HG03460 (cell line): ENCODE results near the gene TPD52L2.
"Not testable (repeated sequence)": the region's sequence is repeated elsewhere in the genome, so short reads cannot be mapped to it uniquely, and the experiment has no call there.

ENCODE experiments used
- ATAC-seq: cut with Tn5 transposase; IDR thresholded peaks from one replicate; pipeline ENCODE4 v1.9.1; 2021; ENCODE audit not compliant: unreplicated experiment

The TPD52L2 gene

DNA sequence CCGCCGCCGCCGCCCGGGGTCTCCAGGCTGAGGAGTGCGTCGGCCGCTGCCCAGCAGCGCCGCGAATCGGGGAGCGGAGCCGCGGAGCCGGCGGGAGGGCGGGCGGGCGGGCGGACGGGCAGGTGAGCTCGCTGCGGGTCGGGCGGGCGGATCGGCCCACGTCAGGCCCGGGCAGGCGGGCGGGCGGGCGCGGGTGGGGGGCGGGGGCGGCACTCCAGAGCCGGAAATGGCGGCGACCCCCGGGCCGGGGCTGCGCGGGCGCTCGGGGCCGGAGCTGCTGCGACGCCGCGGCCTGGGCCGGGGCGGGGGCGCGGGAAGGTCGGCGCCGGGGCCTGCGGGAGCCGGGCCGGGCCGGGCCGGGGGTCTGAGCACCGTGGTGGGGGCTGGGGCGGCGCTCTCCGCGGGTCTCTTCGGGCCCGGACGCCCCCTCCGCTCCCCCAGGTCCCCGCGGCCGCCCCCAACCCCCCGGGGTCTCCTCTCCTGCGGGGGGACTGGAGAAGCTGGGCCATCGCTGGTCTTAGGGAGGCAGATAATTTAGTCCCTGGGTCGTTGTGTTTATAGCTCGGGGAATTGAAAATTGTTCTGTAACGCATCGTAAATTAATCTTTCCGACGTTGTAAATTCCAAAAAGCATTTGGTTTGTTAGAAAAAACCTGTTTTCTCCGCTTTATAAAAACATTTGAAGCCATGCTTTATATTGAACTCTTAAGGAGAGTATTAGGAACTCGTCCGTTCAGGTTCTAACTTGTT lies 30.3 kb downstream of the TPD52L2 start:
- no peak for ATAC-seq

DNA sequence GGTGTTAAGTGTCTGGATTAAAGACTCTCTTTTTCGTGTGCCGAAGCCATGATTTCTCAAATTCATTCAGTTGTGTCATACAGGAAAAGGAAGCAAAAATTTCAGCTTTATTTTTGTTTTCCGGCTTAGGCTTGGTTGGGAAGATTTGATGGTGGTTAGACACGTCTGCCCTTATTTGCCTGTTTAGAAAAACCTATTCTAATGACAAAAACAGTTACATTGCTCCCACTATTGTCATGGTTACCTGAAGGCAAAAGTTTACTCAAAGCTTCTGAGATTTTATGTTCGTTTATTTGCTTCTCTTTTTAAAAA lies 30.8 kb downstream of the TPD52L2 start:
- no peak for ATAC-seq

DNA sequence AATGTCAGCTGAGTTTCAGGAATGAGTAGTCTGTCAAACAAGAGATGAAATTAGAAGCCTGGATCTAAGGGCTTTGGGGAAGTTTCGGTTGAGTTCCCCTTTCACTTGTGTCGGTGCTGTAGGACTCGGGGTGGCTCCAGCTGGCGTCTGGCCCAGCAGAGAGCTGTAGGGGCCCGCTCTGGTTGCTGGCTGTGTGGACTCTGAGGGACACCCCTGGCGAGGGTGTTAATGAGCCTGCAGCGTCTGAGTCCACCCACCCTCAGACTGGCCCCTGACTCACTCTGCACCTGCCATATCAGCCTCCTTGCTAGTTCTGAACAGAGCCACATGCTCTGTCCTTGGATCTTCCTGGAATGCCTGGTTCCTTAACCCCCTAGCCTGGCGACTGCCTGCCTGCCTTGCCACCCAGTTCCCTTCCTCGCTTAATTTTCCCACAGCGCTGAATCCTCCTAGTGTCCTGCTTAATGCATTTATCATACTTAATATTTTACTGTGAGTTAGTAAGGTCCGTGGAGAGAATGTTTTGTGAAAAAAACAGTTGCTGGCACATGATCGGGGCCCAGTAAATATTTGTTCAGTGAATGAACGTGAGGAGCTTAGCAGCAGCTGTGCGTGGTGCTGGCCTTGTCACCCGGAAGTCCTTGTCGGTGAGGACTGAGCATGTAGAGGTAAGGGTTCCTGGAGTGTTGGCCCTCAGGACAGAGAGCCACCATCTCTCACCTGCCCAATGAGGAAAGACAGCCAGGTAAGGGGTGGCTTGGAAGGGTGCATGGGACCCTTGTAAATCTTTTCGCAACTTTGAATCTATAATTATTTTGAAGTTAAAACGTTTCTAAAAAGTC lies 31.4 kb downstream of the TPD52L2 start:
- no peak for ATAC-seq

DNA sequence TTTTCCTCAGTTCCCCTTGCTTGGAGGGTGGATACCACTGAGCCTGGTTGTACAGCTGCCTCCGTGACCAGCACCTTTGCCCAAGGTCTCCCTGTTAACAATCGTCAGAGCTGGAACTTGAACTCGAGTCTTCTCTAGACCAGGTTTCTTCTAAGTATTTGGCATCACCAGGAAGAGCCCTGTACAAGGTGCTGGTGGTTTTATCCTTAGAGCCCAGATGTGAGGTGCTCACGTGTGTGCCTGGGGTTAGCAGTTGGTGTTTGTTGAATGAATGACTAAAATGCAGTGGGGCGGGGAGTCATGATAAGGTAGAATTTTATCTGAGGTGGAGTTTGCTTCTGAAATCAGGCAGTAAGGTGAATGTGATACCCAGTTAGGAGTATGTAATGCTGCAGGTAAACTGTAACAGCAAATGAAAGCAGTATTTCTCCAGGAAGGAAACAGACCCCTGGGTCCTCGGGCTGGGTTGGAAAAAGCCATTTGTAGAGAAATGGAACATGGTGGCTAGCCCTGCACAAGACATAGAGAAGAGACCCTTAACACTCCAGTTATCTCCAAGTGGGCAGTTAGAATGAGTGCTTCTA lies 33.0 kb downstream of the TPD52L2 start:
- no peak for ATAC-seq

DNA sequence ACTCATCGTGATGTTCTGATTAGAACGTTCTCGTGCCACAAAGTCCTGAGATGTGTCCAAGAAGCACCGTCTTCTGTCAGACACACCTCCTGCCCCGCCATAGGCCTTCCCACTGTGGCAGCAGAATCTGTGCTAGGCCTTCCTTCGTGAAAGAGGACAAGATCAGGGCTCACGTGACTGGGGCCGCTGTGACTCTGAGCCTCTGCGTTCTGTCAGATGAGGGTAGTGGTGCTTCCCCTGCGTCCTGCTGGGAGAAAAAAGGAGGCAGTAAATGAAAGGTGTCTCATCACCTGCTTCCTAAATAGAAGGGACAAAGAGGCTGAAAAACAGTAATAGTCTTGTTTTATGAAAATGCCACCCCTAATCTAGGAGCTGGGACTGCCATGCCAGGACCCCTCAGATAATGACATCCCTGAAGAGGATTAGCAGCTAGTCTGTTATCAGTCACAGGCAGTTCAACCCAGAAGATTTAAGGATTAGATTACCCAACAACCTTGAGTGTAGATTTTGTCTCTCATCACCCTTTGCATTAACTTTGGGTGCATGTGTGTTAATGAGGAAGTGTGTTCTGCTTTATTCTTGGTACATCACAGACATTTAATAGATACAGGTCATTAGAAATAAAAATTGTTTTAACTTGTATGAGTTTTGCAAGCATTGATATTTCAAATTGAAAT lies 34.0 kb downstream of the TPD52L2 start:
- ATAC-seq: no peak

DNA sequence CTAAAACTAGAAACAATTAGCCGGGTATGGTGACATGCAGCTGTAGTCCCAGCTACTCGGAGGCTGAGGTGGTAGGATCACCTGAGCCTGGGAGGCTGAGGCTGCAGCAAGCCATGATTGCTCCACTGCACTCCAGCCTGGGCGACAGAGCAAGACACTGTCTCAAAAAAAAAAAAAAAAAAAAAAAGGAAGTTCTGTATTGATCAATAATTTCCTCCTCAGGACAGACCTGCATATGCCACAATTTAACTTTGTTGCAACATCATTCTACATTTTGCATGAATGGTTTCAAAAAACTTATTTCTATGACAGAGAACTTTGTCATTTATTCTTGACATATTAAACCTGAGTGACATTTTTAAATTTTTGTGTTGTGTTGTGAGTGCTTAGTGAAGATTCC lies 35.3 kb downstream of the TPD52L2 start:
- ATAC-seq: no peak

DNA sequence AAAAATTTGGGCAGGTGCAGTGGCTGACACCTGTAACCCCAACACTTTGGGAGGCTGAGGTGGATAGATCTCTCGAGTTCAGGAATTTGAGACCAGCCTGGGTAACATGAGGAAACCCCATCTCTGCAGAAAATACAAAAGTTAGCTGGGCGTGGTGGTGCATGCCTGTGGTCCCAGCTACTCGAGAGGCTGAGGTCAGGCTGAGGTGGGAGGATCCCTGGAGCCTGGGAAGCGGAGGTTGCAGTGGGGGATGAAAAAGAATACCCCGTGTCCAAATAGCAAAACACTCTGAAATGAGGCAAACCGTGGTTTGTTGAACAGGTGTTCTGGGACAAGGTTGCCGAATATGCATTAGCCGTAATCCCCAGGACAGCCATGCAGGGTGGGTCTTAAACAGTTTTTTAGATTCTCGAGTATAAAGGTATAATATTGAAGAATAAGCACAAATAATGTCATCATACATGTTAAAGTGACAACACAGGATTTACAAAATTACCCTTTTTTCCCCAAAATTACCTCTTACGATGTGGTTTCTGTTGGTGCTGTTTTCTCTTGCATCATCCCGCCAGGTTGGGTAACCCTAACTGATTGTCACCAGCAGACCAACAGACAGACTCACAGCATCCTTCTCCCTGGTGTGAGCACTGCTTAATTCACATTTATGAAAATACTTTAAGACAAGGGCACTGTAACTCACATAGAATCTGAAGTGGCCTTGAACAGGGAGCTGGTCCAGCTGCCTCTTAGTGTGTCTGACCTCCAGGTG lies 38.9 kb downstream of the TPD52L2 start:
- no peak for ATAC-seq

DNA sequence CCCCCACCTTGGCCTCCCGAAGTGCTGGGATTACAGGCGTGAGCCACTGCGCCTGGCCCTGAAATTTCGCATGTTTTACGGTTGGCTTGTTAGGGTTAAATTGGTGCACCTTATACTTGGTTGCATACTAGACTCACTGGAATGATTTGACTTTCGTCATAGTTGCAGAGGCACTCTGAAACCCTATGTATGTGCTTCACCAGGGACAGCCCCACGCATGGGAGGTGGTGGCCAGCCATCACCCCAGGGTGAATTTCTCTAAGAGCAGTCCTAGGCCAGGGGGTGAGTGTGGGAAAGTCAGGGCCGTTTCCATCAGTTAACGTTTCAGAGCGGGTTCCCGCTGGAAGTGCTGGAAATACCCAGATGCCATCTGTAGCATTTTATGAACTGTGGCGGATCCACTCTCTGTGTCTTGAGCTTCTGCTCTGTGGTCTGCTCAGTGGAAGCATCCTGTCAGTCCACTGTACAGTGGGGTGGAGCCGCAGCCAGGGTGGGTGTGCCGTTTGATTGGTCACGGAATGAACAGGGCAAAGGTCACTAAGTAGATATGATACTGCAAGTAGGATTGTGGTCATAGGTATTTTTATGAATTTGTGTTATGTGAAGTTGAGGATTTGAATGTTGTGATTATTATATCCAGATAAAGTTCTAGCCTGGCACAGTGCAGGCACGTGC lies 43.1 kb downstream of the TPD52L2 start:
- ATAC-seq: no peak

DNA sequence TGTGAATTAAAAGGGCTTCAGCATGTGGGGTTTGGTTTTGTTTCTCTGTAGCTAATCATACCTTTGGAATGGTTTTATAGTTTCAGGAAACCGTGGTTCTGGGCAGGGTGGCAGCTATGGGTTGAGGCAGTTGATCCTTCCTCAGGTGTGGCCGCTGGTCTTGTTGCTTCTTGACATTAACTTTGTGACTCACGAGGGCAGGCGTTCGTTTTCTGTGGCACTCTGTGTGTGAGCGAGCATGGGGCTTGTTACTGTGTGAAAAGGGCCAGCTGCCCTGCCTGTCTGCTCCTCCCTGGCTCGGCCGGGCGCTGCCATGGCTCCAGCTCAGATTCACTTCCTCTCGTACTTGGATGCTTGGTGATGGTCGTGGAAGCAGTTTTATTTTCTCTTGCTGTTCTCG lies 46.1 kb downstream of the TPD52L2 start:
- no peak for ATAC-seq

DNA sequence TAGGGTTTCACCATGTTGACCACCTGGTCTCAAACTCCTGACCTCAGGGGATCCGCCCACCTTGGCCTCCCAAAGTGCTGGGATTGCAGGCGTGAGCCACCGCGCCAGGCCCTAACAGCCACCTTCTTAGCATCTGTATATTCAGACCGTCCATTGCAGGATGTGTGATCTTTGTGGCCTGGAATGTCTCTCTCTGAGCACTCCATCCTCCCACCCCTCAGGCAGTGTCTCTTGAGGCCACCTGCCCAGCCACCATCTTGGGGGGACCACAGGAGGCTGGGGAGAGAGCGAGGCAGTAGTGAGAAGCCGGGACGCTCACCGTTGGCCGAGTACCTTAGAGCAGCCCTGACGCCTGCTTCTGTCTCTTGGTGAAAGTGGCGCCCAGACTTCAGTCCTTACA lies 48.7 kb downstream of the TPD52L2 start:
- ATAC-seq: no peak

DNA sequence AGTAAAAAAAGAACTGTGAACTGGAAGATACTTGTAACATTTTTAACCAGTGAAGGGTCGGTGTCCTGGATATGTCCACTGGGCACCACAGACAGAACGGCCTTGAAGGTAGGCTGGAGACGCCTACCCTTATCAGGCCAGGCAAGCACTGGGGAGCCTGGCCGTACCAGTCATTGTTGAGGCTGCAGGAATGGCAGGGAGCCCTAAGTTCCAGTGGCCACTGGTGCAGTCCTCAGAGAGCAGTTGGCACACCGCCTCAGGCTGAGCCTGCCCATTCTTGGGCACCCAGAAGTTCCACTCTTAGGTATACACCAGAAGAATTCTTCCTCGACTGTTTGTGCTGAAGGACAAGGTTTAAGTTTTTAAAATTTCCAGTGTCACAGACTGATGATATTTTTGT lies 50.4 kb downstream of the TPD52L2 start:
- no peak for ATAC-seq

DNA sequence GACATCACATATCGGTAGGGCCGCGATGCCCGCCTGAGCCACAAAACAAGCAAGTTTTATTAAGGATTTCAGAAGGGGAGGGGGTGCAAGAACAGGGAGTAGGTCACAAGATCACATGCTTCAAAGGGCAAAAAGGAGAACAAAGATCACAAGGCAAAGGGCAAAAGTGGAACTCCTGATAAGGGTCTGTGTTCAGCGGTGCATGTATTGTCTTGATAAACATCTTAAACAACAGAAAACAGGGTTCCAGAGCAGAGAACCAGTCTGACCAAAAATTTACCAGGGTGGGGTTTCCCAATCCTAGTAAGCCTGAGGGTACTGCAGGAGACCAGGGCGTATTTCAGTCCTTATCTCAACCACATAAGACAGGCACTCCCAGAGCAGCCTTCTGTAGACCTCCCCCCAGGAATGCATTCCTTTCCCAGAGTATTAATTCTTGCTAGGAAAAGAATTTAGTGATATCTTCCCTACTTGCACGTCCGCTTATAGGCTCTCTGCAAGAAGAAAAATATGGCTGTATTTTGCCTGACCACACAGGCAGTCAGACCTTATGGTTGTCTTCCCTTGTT lies 51.4 kb downstream of the TPD52L2 start:
- not testable (repeated sequence) for ATAC-seq

DNA sequence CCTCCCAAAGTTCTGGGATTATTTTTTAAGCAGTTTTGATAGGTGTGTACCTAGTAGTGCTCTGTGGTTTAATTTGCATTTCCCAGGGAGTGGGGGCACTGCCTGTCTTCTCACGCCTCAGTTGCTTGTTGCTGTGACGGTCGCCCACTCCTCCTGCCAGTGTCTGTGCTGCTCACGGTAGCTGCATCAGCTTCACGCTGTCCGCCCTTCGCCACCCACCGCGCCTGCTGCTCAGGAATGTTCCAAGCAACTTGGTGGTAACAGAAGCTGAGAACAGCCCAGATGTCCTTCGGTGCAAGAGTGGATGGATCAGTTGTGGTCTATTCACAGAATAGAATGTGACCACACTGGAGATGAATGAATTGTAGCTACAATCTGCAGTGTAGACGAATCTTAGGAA lies 52.7 kb downstream of the TPD52L2 start:
- no peak for ATAC-seq

DNA sequence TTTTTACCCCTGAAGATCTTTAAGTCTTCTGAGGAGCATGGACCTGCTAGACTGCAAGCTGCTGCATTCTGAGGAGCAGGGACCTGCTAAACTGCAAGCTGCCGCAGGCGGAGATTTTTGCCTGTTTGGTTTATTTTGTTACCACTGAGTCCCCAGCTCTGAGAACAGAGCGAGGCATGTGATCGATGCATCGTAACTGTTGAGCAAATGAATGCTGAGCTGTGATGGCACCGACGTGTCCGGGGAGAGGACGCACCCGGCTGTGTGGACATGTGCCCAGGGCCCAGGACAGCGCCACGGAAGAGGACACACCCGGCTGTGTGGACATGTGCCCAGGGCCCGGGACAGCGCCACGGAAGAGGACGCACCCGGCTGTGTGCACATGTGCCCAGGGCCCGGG lies 54.1 kb downstream of the TPD52L2 start:
- no peak for ATAC-seq

DNA sequence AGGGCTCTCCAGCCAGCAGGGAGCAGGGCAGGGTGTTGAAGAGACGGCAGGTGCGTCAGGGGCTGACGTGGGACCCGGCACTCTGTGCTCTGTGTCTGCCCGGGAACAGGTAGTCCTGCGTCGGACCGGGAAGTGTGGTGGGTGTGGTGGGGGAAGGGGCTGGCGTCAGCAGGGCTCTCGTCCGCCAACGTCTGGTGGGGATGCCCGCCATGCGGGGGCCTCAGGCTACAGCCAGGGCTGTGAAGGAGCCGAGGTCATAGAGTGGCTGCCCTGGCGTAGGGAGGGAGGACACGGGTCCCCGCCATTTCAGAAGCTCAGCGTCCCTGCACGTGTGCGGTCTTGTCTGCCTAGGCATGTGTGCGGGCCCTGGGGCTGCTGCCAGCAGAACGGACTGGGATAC lies 55.2 kb downstream of the TPD52L2 start:
- ATAC-seq: no peak

DNA sequence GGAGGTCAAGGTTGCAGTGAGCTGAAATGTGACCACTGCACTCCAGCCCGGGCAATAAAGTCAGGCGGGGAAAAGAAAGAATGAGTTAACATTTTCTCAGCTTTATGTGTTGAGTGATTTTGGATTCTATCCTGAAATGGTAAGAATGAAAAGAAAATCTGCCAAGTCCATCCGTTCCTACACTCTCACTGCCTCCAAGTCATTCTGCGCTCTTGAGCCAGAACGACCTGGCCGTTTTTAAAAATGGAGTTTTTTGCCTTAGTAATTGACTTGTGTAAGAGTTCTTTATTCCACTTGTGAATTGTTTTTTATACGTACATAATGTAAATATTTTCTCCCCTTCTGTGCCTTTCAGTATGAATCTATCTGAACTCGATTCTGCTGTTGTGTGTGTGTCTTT lies 58.6 kb downstream of the TPD52L2 start:
- no peak for ATAC-seq

DNA sequence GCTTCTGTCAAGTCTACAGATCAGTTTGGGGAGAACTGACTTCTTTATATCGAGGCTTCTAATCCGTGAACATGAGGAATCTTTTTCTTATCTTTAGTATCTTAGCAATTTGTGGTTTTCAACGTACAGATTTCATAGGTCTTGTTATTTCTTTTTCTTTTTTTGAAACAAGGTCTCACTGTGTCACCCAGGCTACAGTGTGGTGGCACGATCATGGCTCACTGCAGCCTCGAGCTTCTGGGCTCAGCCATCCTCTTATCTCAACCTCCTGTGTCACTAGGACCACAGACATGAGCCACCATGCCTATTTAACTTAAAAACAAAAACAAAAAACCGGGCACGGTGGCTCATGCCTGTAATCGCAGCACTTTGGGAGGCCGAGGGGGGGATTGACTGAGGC lies 59.2 kb downstream of the TPD52L2 start:
- no peak for ATAC-seq

DNA sequence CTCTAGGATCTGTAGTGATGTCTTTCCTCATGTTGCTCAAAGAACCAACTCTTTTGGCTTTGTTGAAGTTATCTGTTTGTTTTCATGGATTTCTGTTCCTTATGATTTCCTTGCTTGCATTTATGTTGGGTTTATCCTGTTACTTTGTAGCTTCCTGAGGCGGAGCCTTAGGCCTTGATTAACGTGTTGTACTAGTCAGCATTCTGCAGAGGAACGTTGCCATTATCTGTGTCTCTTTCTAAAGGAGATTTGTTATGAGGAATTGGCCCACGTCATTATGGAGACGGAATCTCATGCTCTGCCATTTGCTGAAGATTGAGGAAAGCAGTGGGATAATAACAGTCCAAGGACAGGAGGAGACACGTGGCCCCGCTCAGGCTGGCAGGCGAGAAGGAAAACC lies 61.2 kb downstream of the TPD52L2 start:
- ATAC-seq: no peak

DNA sequence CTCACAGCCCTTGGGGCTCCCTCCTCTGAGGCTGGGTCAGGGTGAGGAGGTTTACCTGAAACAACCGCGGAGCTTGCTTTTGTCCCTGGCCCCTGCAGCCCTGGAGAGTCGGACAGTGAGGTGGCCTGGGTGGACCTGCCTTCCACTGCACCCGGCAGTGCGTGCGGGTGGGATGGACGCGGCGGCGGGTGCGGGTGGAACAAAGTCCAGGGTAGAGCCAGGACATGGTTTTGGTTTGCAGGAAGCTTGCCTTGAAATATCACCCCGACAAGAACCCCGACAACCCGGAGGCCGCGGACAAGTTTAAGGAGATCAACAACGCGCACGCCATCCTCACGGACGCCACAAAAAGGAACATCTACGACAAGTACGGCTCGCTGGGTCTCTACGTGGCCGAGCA lies 64.0 kb downstream of the TPD52L2 start:
- no peak for ATAC-seq

DNA sequence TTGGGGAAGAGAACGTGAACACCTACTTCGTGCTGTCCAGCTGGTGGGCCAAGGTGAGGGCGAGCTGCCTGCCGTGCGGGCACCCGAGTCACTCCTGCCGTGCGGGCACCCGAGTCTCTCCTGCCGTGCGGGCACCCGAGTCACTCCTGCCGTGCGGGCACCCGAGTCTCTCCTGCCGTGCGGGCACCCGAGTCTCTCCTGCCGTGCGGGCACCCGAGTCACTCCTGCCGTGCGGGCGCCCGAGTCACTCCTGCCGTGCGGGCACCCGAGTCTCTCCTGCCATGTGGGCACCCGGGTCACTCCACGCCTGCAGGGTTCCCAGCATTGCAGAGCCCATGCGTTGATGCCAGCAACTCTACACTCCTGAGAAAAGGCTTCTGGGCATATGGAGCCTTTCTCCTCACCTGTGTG lies 64.4 kb downstream of the TPD52L2 start:
- not testable (repeated sequence) for ATAC-seq
